HFFc6 (cell line): ENCODE data around the gene RPS6KB2. TPM values are rescaled to one million over a fixed set of nuclear protein-coding genes. Genes with fewer than 3 reads are reported as not detected.
A peak's percentile ranks its signal among the peaks of the same experiment; 100 is the strongest.
"Not testable (repeated sequence)": the region's sequence is repeated elsewhere in the genome, so short reads cannot be mapped to it uniquely, and the experiment has no call there.

Source experiments
- DNase-seq: peaks from one replicate; pipeline ENCODE4 v3.0.0-alpha.2; 2018
- H3K27ac Mint-ChIP-seq: 2 replicates; pipeline ENCODE4 v1.8.0; 2020; ENCODE audit warnings: mild to moderate bottlenecking, mixed read lengths
- H3K27me3 Mint-ChIP-seq: 2 replicates; pipeline ENCODE4 v1.8.0; 2021; ENCODE audit warnings: mild to moderate bottlenecking, moderate library complexity, mixed read lengths; ENCODE audit not compliant: insufficient read depth
- H3K36me3 Mint-ChIP-seq: 2 replicates; pipeline ENCODE4 v1.8.0; 2021; ENCODE audit warnings: low read depth, mixed read lengths
- H3K4me1 Mint-ChIP-seq: 2 replicates; pipeline ENCODE4 v1.8.0; 2020; ENCODE audit warnings: low read depth, mixed read lengths
- H3K4me3 Mint-ChIP-seq: 2 replicates; pipeline ENCODE4 v1.8.0; 2020; ENCODE audit warnings: mild to moderate bottlenecking, moderate library complexity, mixed read lengths
- H3K9me3 Mint-ChIP-seq: 2 replicates; pipeline ENCODE4 v1.8.0; 2020; ENCODE audit warnings: mild to moderate bottlenecking, mixed read lengths
- total RNA-seq, 6 experiments: library from RNA; stranded (reverse); fragmentation: NEBNext Ultra II Directional; extraction: Animal tissue kit (Norgen Biotek cat#: 25700); gene quantifications; 2 replicates in 1 of 6; 3 replicates in 5 of 6; pipeline ENCODE4 v1.2.3, GENCODE V29; 2021
- TF ChIP-seq, protein P1 (sequence below): fragments of 200-600 bp; sonication (generic); IDR thresholded peaks from 2 replicates; pipeline ENCODE4 v1.5.0; 2021; ENCODE audit warnings: antibody characterized with exemption, mild to moderate bottlenecking

RPS6KB2 gene
- total RNA-seq, 6 experiments from 2014 or later, result 51.5 to 58.4 (median 55.8) TPM

- Mint-ChIP-seq H3K27me3 (no peaks in the 10 kb centered on the region; the same call in none of the 2 replicates), H3K4me3 (peak overlapping the region; percentile 59), H3K4me1 (no peaks in the 10 kb centered on the region), H3K27ac (no peak overlapping the region), H3K9me3 (no peaks in the 10 kb centered on the region), H3K36me3 (no peaks in the 10 kb centered on the region)
- TF ChIP-seq, protein P1, sequence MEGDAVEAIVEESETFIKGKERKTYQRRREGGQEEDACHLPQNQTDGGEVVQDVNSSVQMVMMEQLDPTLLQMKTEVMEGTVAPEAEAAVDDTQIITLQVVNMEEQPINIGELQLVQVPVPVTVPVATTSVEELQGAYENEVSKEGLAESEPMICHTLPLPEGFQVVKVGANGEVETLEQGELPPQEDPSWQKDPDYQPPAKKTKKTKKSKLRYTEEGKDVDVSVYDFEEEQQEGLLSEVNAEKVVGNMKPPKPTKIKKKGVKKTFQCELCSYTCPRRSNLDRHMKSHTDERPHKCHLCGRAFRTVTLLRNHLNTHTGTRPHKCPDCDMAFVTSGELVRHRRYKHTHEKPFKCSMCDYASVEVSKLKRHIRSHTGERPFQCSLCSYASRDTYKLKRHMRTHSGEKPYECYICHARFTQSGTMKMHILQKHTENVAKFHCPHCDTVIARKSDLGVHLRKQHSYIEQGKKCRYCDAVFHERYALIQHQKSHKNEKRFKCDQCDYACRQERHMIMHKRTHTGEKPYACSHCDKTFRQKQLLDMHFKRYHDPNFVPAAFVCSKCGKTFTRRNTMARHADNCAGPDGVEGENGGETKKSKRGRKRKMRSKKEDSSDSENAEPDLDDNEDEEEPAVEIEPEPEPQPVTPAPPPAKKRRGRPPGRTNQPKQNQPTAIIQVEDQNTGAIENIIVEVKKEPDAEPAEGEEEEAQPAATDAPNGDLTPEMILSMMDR, result no peak
- peak; percentile 79 for DNase-seq
These were observed 7.5 kb upstream of the RPS6KB2 start for GRCh38 chr11:67420646-67421429.

DNA sequence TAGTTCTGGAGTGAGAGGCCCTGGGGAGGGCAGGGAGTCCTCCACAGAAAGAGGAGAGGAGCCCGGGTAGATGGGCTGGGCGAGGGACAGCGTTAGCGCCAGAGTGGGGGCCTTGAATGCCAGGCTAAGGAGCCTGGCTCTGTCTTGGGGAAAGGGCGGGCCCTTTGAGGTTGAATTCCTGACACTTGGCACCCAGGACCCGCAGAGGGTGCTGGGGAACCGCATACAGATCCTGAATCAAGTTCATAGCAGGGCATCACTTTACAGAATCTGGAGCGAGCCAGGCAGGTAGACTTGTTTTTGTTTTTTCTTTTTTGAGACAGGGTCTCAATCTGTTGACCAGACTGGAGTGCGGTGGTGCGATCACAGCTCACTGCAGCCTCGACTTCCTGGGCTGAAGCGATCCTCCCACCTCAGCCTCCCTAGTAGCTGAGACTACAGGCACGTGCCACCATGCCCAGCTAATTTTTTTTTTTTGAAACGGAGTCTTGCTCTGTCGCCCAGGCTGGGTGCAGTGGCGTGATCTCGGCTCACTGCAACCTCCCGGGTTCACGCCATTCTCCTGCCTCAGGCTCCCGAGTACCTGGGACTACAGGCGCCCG is 6.8 kb upstream of the RPS6KB2 start:
- no peak for DNase-seq
- TF ChIP-seq, protein P1, result no peak
- no peak overlapping the region for H3K27ac Mint-ChIP-seq
- H3K36me3 Mint-ChIP-seq, result no peaks in the 10 kb centered on the region
- H3K9me3 Mint-ChIP-seq, result no peaks in the 10 kb centered on the region
- H3K4me1 Mint-ChIP-seq, result no peaks in the 10 kb centered on the region
- H3K4me3 Mint-ChIP-seq, result peak overlapping the region; percentile 59
- no peaks in the 10 kb centered on the region; the same call in none of the 2 replicates for H3K27me3 Mint-ChIP-seq

DNA sequence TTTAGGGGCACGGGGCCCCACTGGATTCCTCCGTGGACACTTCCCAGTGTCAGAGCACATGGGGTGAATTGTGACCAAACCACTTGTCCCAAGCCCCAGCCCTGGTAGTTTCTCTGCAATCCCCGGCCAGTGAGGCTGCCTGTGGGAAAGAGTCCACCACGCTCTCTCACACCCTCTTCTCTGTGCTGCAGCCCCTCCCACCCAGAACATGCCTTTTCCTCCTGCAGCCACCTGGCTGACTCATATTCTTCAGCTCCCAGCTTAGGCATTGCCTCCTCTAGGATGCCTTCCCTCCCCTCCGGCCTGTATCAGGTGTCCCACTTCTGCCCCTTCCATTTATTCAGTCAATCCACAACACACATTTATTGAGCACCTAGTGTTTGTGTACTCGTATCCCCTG is 5.4 kb upstream of the RPS6KB2 start:
- Mint-ChIP-seq H3K4me1 (peaks cover 3% of the 10 kb centered on the region; the same call in 1 of the 2 replicates), H3K9me3 (no peaks in the 10 kb centered on the region), H3K4me3 (no peak overlapping the region), H3K27ac (no peak overlapping the region), H3K27me3 (no peaks in the 10 kb centered on the region; the same call in none of the 2 replicates), H3K36me3 (no peaks in the 10 kb centered on the region)
- no peak for DNase-seq
- TF ChIP-seq, protein P1, result no peak

- Mint-ChIP-seq H3K36me3 (no peaks in the 10 kb centered on the region), H3K9me3 (no peaks in the 10 kb centered on the region), H3K27ac (no peak overlapping the region), H3K27me3 (no peaks in the 10 kb centered on the region; the same call in none of the 2 replicates), H3K4me1 (peaks cover 6% of the 10 kb centered on the region; the same call in 1 of the 2 replicates), H3K4me3 (no peak overlapping the region)
- DNase-seq, result no peak
- TF ChIP-seq, protein P1, result no peak
These were observed 4.8 kb upstream of the RPS6KB2 start for GRCh38 chr11:67423466-67423865.

- Mint-ChIP-seq H3K27me3 (no peaks in the 10 kb centered on the region; the same call in none of the 2 replicates), H3K9me3 (no peaks in the 10 kb centered on the region), H3K4me3 (no peak overlapping the region), H3K36me3 (no peaks in the 10 kb centered on the region), H3K4me1 (peaks cover 6% of the 10 kb centered on the region; the same call in 1 of the 2 replicates), H3K27ac (no peak overlapping the region)
- no peak for DNase-seq
- TF ChIP-seq, protein P1, result no peak
These were observed 4.2 kb upstream of the RPS6KB2 start for GRCh38 chr11:67423891-67424613.

- H3K36me3 Mint-ChIP-seq, H3K27ac Mint-ChIP-seq, H3K9me3 Mint-ChIP-seq, H3K27me3 Mint-ChIP-seq, H3K4me1 Mint-ChIP-seq, DNase-seq: not testable (repeated sequence)
- H3K4me3 Mint-ChIP-seq, result peak overlapping the region; percentile 96
These were observed 882 bp upstream of the RPS6KB2 start for GRCh38 chr11:67427364-67427859.
